K562 (cell line): ENCODE data around the gene XPO4. TPM values are rescaled to one million over a fixed set of nuclear protein-coding genes. Genes with fewer than 3 reads are reported as not detected.

Experiments used
- ATAC-seq: fragments of 200-7000 bp; cut with Tn5 transposase; 3 replicates; pipeline ENCODE4 v1.9.1; 2020; ENCODE audit warnings: moderate library complexity
- BruUV-seq: library from RNA; stranded (reverse); fragments of 400-500 nt; replicated peaks from 2 replicates; lab custom pipeline; 2021; lab: Mats Ljungman, UMichigan
- CTCF ChIA-PET: fragments of 300-600 bp; formaldehyde crosslinking; extraction: SDS; loops from one replicate; lab custom pipeline; 2021; ENCODE audit warnings: low intra/inter-chr PET ratio; lab: Yijun Ruan, JAX
- POLR2A ChIA-PET: fragments of 300-600, 350-650 bp; sonication (Branson Sonifier 250); formaldehyde crosslinking; extraction: SDS; loops from one replicate; lab custom pipeline; 2021; ENCODE audit warnings: antibody characterized with exemption, inconsistent platforms; lab: Yijun Ruan, JAX
- DNase-seq, 4 experiments: peaks; one replicate each; pipeline versions ENCODE4 v3.0.0 to v3.0.0-alpha.2; 2011 to 2018; ENCODE audit warnings: low spot score in 3 of 4, mixed read lengths in 3 of 4; ENCODE audit errors: extremely low read depth in 1 of 4
- FAIRE-seq: peaks from 2 replicates; lab custom pipeline; 2011; peaks lifted over from hg19 to GRCh38; lab: Jason Lieb, UNC
- H2AFZ ChIP-seq: 2 replicates; pipeline ENCODE4 v1.6.0; 2011; ENCODE audit warnings: low read depth, low read length, control low read depth, inconsistent platforms
- H3K27ac ChIP-seq: fragments of 200-600 bp; 3 replicates; pipeline ENCODE4 v1.8.0; 2011; ENCODE audit warnings: low read depth, mild to moderate bottlenecking, control low read depth, inconsistent platforms, low read length, moderate library complexity, mixed read lengths; ENCODE audit errors: extremely low read depth
- H3K27me3 ChIP-seq, 2 experiments: fragments of 300-600 bp in 1 of 2; 2 replicates in 1 of 2; 3 replicates in 1 of 2; pipeline versions ENCODE4 v1.6.0 to v1.8.0; 2011; ENCODE audit warnings: inconsistent platforms in 2 of 2, low read length in 2 of 2, mild to moderate bottlenecking in 1 of 2, mixed read lengths in 1 of 2, moderate library complexity in 1 of 2; ENCODE audit not compliant: control insufficient read depth in 2 of 2, insufficient read depth in 2 of 2
- H3K36me3 ChIP-seq: fragments of 300-600 bp; 3 replicates; pipeline ENCODE4 v1.8.0; 2011; ENCODE audit warnings: mild to moderate bottlenecking, low read length, inconsistent platforms; ENCODE audit not compliant: control insufficient read depth, insufficient read depth
- H3K4me1 ChIP-seq, 2 experiments: fragments of 200-600 bp in 1 of 2; replicated peaks in 1 of 2; 2 replicates in 1 of 2; 3 replicates in 1 of 2; pipeline versions ENCODE4 v1.5.1 to v1.8.0; 2011; ENCODE audit warnings: inconsistent platforms in 2 of 2, low read length in 2 of 2, mild to moderate bottlenecking in 1 of 2, mixed read lengths in 1 of 2, moderate library complexity in 1 of 2; ENCODE audit not compliant: control insufficient read depth in 2 of 2, insufficient read depth in 2 of 2
- H3K4me2 ChIP-seq: 2 replicates; pipeline ENCODE4 v1.6.1; 2011; ENCODE audit warnings: low read length, control low read depth, inconsistent platforms, mixed read lengths; ENCODE audit not compliant: insufficient read depth
- H3K4me3 ChIP-seq: fragments of 200-600 bp; sonication (generic), shearing (Covaris generic); 2 replicates; pipeline ENCODE4 v1.5.1; 2016; ENCODE audit warnings: control low read depth, inconsistent platforms
- H3K79me2 ChIP-seq: fragments of 200-600 bp; 3 replicates; pipeline ENCODE4 v1.8.0; 2011; ENCODE audit warnings: low read length, inconsistent platforms; ENCODE audit not compliant: control insufficient read depth, insufficient read depth
- H3K9ac ChIP-seq, 2 experiments: 2 replicates each; pipeline versions ENCODE4 v1.6.0 to v1.6.1; 2011; ENCODE audit warnings: low read depth in 2 of 2, low read length in 2 of 2, control low read depth in 1 of 2, inconsistent platforms in 1 of 2, mild to moderate bottlenecking in 1 of 2, mixed read lengths in 1 of 2; ENCODE audit not compliant: insufficient read depth in 1 of 2
- H3K9me1 ChIP-seq: one replicate; pipeline ENCODE4 v1.6.0; 2011; ENCODE audit warnings: inconsistent platforms, mild to moderate bottlenecking, low read length, moderate library complexity; ENCODE audit not compliant: control insufficient read depth, insufficient read depth
- H3K9me3 ChIP-seq: replicated peaks from 2 replicates; pipeline ENCODE4 v1.5.1; 2011; ENCODE audit warnings: low read depth, low read length, inconsistent platforms; ENCODE audit not compliant: control insufficient read depth, insufficient read depth
- H4K20me1 ChIP-seq: replicated peaks from 2 replicates; pipeline ENCODE4 v1.6.1; 2011; ENCODE audit warnings: low read length, inconsistent platforms, mixed read lengths; ENCODE audit not compliant: control insufficient read depth, insufficient read depth
- HDGF ChIP-seq: fragments of 450-650 bp; IDR thresholded peaks from 2 replicates; pipeline ENCODE4 v1.6.1; 2016
- NCOA6 ChIP-seq: fragments of 450-650 bp; IDR thresholded peaks from 2 replicates; pipeline ENCODE4 v1.6.1; 2017; ENCODE audit warnings: mild to moderate bottlenecking
- REST ChIP-seq, 2 experiments: fragments of 450-650 bp; formaldehyde crosslinking in 1 of 2; IDR thresholded peaks; 2 replicates each; pipeline versions ENCODE4 v1.4.0 to v1.6.1; 2014 to 2020; ENCODE audit warnings: mild to moderate bottlenecking in 2 of 2, borderline replicate concordance in 1 of 2, low read depth in 1 of 2
- TAF9B ChIP-seq: fragments of 450-650 bp; IDR thresholded peaks from 2 replicates; pipeline ENCODE4 v1.6.1; 2018; ENCODE audit warnings: mild to moderate bottlenecking; ENCODE audit not compliant: partially characterized antibody
- TCF7 ChIP-seq: sonication (generic); IDR thresholded peaks from 2 replicates; pipeline ENCODE4 v1.6.1; 2016; ENCODE audit warnings: antibody characterized with exemption, borderline replicate concordance
- ZNF668 ChIP-seq: fragments of 250-450 bp; sonication (Bioruptor Pico); IDR thresholded peaks from 2 replicates; pipeline ENCODE4 v1.8.0; 2022; ENCODE audit warnings: mild to moderate bottlenecking, inconsistent platforms
- WGBS: fragments of 100-300 bp; shearing (Covaris generic); methylation state at CpG from one replicate; pipeline ENCODE4 v1.1.6; 2016; ENCODE audit warnings: low coverage, mixed read lengths; ENCODE audit not compliant: insufficient coverage; ENCODE audit errors: missing lambda C conversion rate; 5-methylcytosine and 5-hydroxymethylcytosine counted together
- in situ Hi-C: fragments of 300-500 bp; cut with MboI; formaldehyde crosslinking; loops from 4 replicates; pipeline ENCODE4 v1.15.0; 2018; ENCODE audit warnings: inconsistent platforms, mixed read lengths
- intact Hi-C: fragments of 100-400 bp; cut with micrococcal nuclease; formaldehyde crosslinking; loops from 2 replicates; pipeline ENCODE4 v1.14.2; 2022
- polyA plus RNA-seq, 8 experiments: library from polyadenylated mRNA; depleted of rRNA in 4 of 8; stranded (reverse) in 5 of 8; unstranded in 3 of 8; fragments of >200 nt; fragmentation: Nextera tagmentation in 2 of 8; fragmentation: Illumina TruSeq in 1 of 8; extraction: Ambion mirVana in 2 of 8; extraction: Trizol in 1 of 8; gene quantifications; 2 replicates each; pipeline versions ENCODE4 v1.2.1 to v1.2.3, GENCODE V29; 2011 to 2014; ENCODE audit warnings: inconsistent platforms in 1 of 8, missing spikeins in 1 of 8
- total RNA-seq, 7 experiments: library from RNA; depleted of rRNA in 6 of 7; stranded (reverse); fragments of >200 nt in 6 of 7; fragmentation: Illumina TruSeq in 2 of 7; extraction: Trizol in 2 of 7; gene quantifications; 2 replicates each; pipeline versions ENCODE4 v1.2.1 to v1.2.3, GENCODE V29; 2011 to 2021; ENCODE audit warnings: low replicate concordance in 1 of 7
- TF ChIP-seq, protein P1 (sequence below), 2 experiments: IDR thresholded peaks in 1 of 2; conservative IDR thresholded peaks in 1 of 2; 2 replicates each; pipeline ENCODE4 v1.6.1; 2016; ENCODE audit warnings: low read depth in 2 of 2, mild to moderate bottlenecking in 1 of 2, missing compliant biosample characterization in 1 of 2, missing genetic modification characterization in 1 of 2, moderate library complexity in 1 of 2

The XPO4 gene
- total and polyA plus RNA-seq, 9 of the 15 experiments (the other 6 are each of a cell fraction or from before 2014, with no cell fraction given): 5.5 to 25.1 (median 17.5) TPM

- ChIA-PET POLR2A (no interaction called here), CTCF (no interaction called here)
- H4K20me1 ChIP-seq: no peaks in the 10 kb centered on the region
- no peak for TF ChIP-seq NCOA6
- TF ChIP-seq TAF9B: no peak
- TF ChIP-seq, protein P1, sequence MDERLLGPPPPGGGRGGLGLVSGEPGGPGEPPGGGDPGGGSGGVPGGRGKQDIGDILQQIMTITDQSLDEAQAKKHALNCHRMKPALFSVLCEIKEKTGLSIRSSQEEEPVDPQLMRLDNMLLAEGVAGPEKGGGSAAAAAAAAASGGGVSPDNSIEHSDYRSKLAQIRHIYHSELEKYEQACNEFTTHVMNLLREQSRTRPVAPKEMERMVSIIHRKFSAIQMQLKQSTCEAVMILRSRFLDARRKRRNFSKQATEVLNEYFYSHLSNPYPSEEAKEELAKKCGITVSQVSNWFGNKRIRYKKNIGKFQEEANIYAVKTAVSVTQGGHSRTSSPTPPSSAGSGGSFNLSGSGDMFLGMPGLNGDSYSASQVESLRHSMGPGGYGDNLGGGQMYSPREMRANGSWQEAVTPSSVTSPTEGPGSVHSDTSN (CRISPR knock-in tag; IDR thresholded peaks at IDR 0.05; ENCODE audit: low read depth): no peak
- TF ChIP-seq, protein P1 (tag; conservative IDR thresholded peaks at IDR 0.05; ENCODE audit: low read depth): no peak
- TF ChIP-seq ZNF668 (CRISPR knock-in tag): no peak
- TF ChIP-seq REST (IDR thresholded peaks at IDR 0.05; ENCODE audit: borderline replicate concordance): no peak
- TF ChIP-seq REST (CRISPR knock-in tag; IDR thresholded peaks at IDR 0.05; ENCODE audit: low read depth): no peak
- no peak for TF ChIP-seq TCF7
- no peak for TF ChIP-seq HDGF
- DNase-seq (no peak), ATAC-seq (no peak), FAIRE-seq (no peak)
- H3K4me2 ChIP-seq: no peak overlapping the region
- no peak overlapping the region for H3K27ac ChIP-seq
- no peaks in the 10 kb centered on the region for H3K36me3 ChIP-seq
- H2AFZ ChIP-seq: no peak overlapping the region
- in situ Hi-C loops: no loop called here
- H3K9me3 ChIP-seq: no peaks in the 10 kb centered on the region
- 31% methylated on average over 4 of the region's 6 CpGs for WGBS
- no peaks in the 10 kb centered on the region for H3K27me3 ChIP-seq
- no TSS peak for BruUV-seq
- H3K4me3 ChIP-seq: no peak overlapping the region
- intact Hi-C loops: no loop called here
- H3K9ac ChIP-seq: no peak overlapping the region
- H3K4me1 ChIP-seq: no peaks in the 10 kb centered on the region; a peak in 1 of 5 replicates
- no peaks in the 10 kb centered on the region for H3K9me1 ChIP-seq
- H3K79me2 ChIP-seq: no peaks in the 10 kb centered on the region
These were observed 174.7 kb downstream of the XPO4 start for GRCh38 chr13:20727856-20728255.
